Mesodermal cell (in vitro differentiated cells): ENCODE data around the gene MRPL10.

Experiments
- H3K27ac ChIP-seq: 2 replicates; pipeline ENCODE4 v1.7.0; 2013; ENCODE audit warnings: mild to moderate bottlenecking, low read depth, low read length, moderate library complexity; ENCODE audit not compliant: severe bottlenecking
- H3K36me3 ChIP-seq: 2 replicates; pipeline ENCODE4 v1.7.1; 2013; ENCODE audit warnings: mild to moderate bottlenecking, low read length, moderate library complexity; ENCODE audit not compliant: control insufficient read depth, insufficient read depth
- H3K4me1 ChIP-seq: one replicate; pipeline ENCODE4 v1.7.1; 2013; ENCODE audit warnings: mild to moderate bottlenecking, low read length; ENCODE audit not compliant: insufficient read depth, control insufficient read depth, poor library complexity, severe bottlenecking
- H3K4me3 ChIP-seq: 2 replicates; pipeline ENCODE4 v1.7.0; 2013; ENCODE audit warnings: low read length, control low read depth, mild to moderate bottlenecking; ENCODE audit not compliant: insufficient read depth, poor library complexity, severe bottlenecking; ENCODE audit errors: extremely low read depth
- H3K9me3 ChIP-seq: 2 replicates; pipeline ENCODE4 v1.7.1; 2013; ENCODE audit warnings: mild to moderate bottlenecking, low read length, moderate library complexity; ENCODE audit not compliant: control insufficient read depth
- WGBS, 2 experiments: methylation state at CpG; one replicate each; pipeline ENCODE4 v1.1.5; 2013; ENCODE audit warnings: missing lambda C conversion rate in 2 of 2; ENCODE audit not compliant: insufficient coverage in 2 of 2; 5-methylcytosine and 5-hydroxymethylcytosine counted together

The MRPL10 gene

GRCh38 chr17:47845716-47846075 lies 14.4 kb upstream of the MRPL10 start:
- Histone ChIP-seq H3K9me3 (no peaks in the 10 kb centered on the region), H3K4me1 (peaks cover 49% of the 10 kb centered on the region), H3K27ac (no peak overlapping the region), H3K4me3 (no peak overlapping the region), H3K36me3 (peaks cover 13% of the 10 kb centered on the region)
- WGBS, 2 experiments = no CpG with 5 or more reads among the region's 3 CpGs

GRCh38 chr17:47844814-47845715 lies 13.7 kb upstream of the MRPL10 start:
- H3K27ac ChIP-seq = no peak overlapping the region

GRCh38 chr17:47844227-47844626 lies 12.9 kb upstream of the MRPL10 start:
- peaks cover 13% of the 10 kb centered on the region for H3K36me3 ChIP-seq
- H3K4me1 ChIP-seq = peaks cover 36% of the 10 kb centered on the region
- H3K27ac ChIP-seq = no peak overlapping the region
- no peak overlapping the region for H3K4me3 ChIP-seq
- WGBS, 2 experiments = 100% methylated on average over 2 to 4 of the region's 5 CpGs
- H3K9me3 ChIP-seq = no peaks in the 10 kb centered on the region

More at GRCh38 chr17:47844814-47845715, 13.7 kb upstream of the MRPL10 start:
- WGBS, 2 experiments = 80% methylated on average over 1 of the region's 4 CpGs; no CpG with 5 or more reads in 1 of the 2 experiments
- peaks cover 13% of the 10 kb centered on the region for H3K36me3 ChIP-seq
- H3K9me3 ChIP-seq = no peaks in the 10 kb centered on the region
- H3K4me1 ChIP-seq = peaks cover 43% of the 10 kb centered on the region
- H3K4me3 ChIP-seq = no peak overlapping the region

DNA sequence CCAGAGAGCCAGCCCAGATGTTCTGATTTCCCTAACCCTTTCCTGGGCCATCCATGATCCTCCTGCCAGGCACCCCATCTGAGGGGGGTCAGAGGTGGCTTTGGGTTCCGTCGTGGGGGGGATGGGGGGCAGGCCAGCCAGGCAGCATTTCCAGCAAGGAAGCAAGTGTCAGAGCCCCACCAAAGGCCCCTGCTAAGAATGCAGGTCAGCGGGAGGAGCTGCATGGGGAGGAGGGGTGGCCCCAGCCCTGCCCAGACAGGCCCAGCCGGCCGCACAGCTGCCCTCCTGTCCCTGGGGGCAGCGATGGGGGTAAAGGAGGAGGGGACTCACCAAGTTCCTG lies 12.0 kb upstream of the MRPL10 start:
- Histone ChIP-seq H3K4me3 (no peak overlapping the region), H3K36me3 (peaks cover 19% of the 10 kb centered on the region), H3K9me3 (no peaks in the 10 kb centered on the region), H3K27ac (no peak overlapping the region), H3K4me1 (peaks cover 36% of the 10 kb centered on the region)
- WGBS, 2 experiments = 37 to 88% methylated on average over 3 of the region's 6 CpGs

DNA sequence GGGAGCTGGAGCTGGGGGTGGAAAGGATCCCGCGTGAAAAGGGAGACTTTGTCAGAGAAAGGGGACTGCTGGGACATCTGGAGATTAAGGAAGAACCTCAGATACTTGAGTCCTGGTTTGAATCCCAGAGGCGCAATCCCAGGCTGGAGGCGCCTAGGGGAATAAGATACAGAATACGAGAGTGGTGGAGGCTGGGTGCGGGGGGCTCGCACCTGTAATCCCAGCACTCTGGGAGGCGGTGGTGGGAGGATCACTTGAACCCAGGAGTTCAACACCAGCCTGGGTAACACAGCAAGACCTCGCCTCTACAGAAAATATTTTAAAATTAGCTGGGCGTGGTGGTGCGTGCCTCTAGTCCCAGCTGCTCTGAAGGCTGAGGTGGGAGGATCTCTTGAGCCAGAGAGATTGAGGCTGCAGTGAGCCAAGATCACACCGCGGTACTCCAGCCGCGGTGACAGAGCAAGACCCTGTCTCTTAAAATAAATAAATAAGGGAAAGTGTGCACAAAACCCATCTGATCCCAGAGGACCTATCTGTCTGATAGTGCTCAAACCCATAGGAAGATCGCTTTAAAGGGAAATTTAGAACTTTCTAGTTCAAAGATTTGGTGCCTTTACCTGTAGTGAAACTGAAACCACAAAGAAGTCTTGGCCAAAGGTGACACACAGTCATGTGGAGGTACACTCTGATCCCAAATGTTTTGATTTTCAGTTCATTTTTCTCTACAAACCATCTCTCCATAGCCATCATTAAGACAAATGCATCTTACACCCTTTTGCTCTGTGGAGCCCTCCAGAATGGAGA lies 10.3 kb upstream of the MRPL10 start:
- Histone ChIP-seq H3K36me3 (peaks cover 26% of the 10 kb centered on the region), H3K4me3 (peak overlapping the region; percentile 67), H3K9me3 (no peaks in the 10 kb centered on the region), H3K27ac (no peak overlapping the region), H3K4me1 (peaks cover 33% of the 10 kb centered on the region)
- 74 to 81% methylated on average over 16 of the region's 16 CpGs for WGBS, 2 experiments

GRCh38 chr17:47840742-47841487 lies 9.6 kb upstream of the MRPL10 start, which contains the start of gene SCRN2:
TSS of gene SCRN2 (minus strand) at chr17:47841273. CDS start at chr17:47840843, 430 bp downstream.
- H3K9me3 ChIP-seq = no peaks in the 10 kb centered on the region
- H3K4me3 ChIP-seq = peak within 1 kb of the TSS; percentile 67
- H3K36me3 ChIP-seq = peaks cover 26% of the 10 kb centered on the region
- H3K4me1 ChIP-seq = peaks cover 28% of the 10 kb centered on the region
- WGBS, 2 experiments = 1 to 2% methylated on average over 41 to 52 of the region's 55 CpGs
- no peak within 1 kb of the TSS for H3K27ac ChIP-seq

DNA sequence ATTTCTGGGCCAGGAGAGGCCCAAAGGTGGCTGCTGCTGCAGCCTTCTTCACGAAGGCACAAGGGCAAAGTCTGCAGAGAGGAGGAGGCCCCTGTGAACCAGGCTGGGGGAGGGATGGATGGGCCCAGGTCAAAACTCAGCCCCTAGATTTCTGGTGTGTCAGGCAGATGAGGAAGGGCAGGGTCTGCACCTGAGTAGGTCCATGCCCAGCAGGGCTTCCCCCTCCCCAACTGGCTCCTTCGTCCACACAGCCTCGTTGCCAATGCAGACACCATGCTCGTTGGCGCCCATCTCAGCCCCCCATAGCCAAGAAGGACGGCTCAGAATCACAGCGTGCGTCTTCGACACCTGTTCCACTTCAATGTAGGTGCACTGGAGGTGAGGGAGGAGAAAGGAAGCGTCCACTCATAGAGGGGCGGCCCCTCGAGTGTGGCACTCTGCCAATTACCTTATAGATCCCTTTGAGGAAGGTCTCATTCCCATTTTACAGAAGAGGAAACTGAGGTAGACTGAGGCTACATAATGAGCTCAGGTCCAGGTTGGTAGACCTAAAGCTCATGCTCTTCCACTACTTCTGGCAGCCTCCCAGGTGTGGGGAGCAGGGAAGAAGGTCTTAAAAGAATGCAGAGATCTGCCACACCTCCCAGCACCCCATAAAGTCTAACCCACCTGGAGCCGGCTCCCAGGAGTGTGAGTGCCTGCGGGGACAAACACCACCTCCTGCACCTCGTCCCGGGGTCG lies 8.8 kb upstream of the MRPL10 start:
- peaks cover 21% of the 10 kb centered on the region for H3K4me1 ChIP-seq
- WGBS, 2 experiments = 55 to 62% methylated on average over 10 to 17 of the region's 17 CpGs

DNA sequence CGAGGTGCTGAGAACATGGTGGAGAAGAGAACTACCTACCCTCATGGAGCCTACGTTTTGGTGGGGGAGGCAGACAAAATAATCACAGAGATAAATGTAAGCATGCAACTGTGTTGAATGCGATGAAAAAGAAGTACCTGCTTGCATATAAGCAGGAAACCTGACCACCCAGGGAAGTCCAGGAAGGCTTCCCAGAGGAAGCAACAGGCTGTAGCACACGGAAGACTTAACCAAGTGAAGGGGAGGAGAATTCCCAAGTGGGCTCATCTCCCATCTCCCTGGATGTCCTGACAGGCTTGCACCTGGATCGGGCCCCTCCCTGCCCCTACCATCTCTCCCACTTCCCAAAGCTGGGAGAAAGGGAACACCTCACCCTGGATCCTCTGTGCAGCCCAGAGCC lies 7.7 kb upstream of the MRPL10 start:
- Histone ChIP-seq H3K4me3 (no peak overlapping the region), H3K4me1 (peaks cover 10% of the 10 kb centered on the region), H3K27ac (no peak overlapping the region), H3K36me3 (peaks cover 31% of the 10 kb centered on the region), H3K9me3 (no peaks in the 10 kb centered on the region)
- 94 to 100% methylated on average over 3 to 5 of the region's 5 CpGs for WGBS, 2 experiments

More for the DNA sequence above, 8.8 kb upstream of the MRPL10 start:
- Histone ChIP-seq H3K36me3 (peaks cover 31% of the 10 kb centered on the region), H3K27ac (no peak overlapping the region), H3K9me3 (no peaks in the 10 kb centered on the region), H3K4me3 (peak overlapping the region; percentile 67)

DNA sequence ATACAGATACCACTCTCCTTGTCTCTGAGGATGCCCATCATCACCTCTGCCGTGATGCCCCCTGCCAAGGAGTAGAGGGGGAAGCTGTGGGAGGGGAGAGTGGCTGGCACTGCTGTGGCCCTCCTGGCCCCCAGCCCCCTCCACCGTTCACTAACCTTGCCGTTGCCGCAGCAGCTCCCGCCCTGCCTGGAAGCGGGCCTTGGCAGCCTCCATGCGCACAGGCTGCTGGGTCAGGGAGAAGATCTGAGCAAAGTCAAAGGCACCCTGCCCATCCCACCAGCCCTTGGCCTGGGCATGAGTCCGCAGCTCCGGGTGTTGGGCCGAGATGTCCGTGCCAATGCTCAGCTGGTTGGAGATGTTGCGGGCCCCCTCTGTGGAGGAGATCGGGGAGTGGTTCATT lies 7.3 kb upstream of the MRPL10 start:
- no peak overlapping the region for H3K27ac ChIP-seq
- WGBS, 2 experiments = 96 to 99% methylated on average over 10 of the region's 13 CpGs
- H3K4me1 ChIP-seq = peaks cover 8% of the 10 kb centered on the region
- H3K36me3 ChIP-seq = peaks cover 31% of the 10 kb centered on the region
- H3K9me3 ChIP-seq = no peaks in the 10 kb centered on the region
- no peak overlapping the region for H3K4me3 ChIP-seq
